ENCODE measurements around the gene TRMU. TPM values are rescaled to one million over a fixed set of nuclear protein-coding genes. Genes with fewer than 3 reads are reported as not detected.

Gene TRMU
- total and polyA plus RNA-seq, 2 experiments from 2014 or later: 38.0 to 40.9 TPM

GRCh38 chr22:46287873-46288751, 47.4 kb upstream of the TRMU start:
- H3K36me3 ChIP-seq (replicated peaks; ENCODE audit: insufficient read depth, low read depth): no peaks in the 10 kb centered on the region
- H3K9me2 ChIP-seq (replicated peaks; ENCODE audit: insufficient read depth): no peaks in the 10 kb centered on the region
- H3K4me1 ChIP-seq (ENCODE audit: insufficient read depth): no peaks in the 10 kb centered on the region
- TF ChIP-seq EZH2 (IDR thresholded peaks at IDR 0.05; ENCODE audit: borderline replicate concordance) (no peak), EZH2phosphoT487 (IDR thresholded peaks at IDR 0.05; ENCODE audit: low read depth, severe bottlenecking, unreplicated experiment) (no peak), CTCF (IDR thresholded peaks at IDR 0.05; ENCODE audit: poor library complexity) (no peak)
- H3K4me3 ChIP-seq: no peak overlapping the region
- DNase-seq (ENCODE audit: low spot score): no peak
- WGBS (ENCODE audit: low lambda C conversion rate, missing lambda C conversion rate): 92% methylated on average over 24 of the region's 24 CpGs
- no peaks in the 10 kb centered on the region for H3K27me3 ChIP-seq
- H3K9me3 ChIP-seq (ENCODE audit: low read depth): no peaks in the 10 kb centered on the region
- no peak overlapping the region for H3K4me2 ChIP-seq
- H2AFZ ChIP-seq: no peak overlapping the region
- H4K20me1 ChIP-seq (ENCODE audit: insufficient read depth, poor library complexity, severe bottlenecking): no peaks in the 10 kb centered on the region
- H3K79me2 ChIP-seq: no peaks in the 10 kb centered on the region
- no peak overlapping the region for H3K27ac ChIP-seq

- 96% methylated on average over 7 of the region's 7 CpGs for WGBS (ENCODE audit: low lambda C conversion rate, missing lambda C conversion rate)
- Histone ChIP-seq H3K27ac (no peak overlapping the region), H3K9me3 (ENCODE audit: low read depth) (no peaks in the 10 kb centered on the region)
Observed at GRCh38 chr22:46288846-46289243, 46.7 kb upstream of the TRMU start.

GRCh38 chr22:46289244-46289891, 46.1 kb upstream of the TRMU start:
- no peak overlapping the region for H2AFZ ChIP-seq
- TF ChIP-seq EZH2 (IDR thresholded peaks at IDR 0.05; ENCODE audit: borderline replicate concordance): no peak
- no peak for TF ChIP-seq CTCF (IDR thresholded peaks at IDR 0.05; ENCODE audit: poor library complexity)
- TF ChIP-seq EZH2phosphoT487 (IDR thresholded peaks at IDR 0.05; ENCODE audit: low read depth, severe bottlenecking, unreplicated experiment): no peak
- no peaks in the 10 kb centered on the region for H3K79me2 ChIP-seq
- H3K9me2 ChIP-seq (replicated peaks; ENCODE audit: insufficient read depth): no peaks in the 10 kb centered on the region
- WGBS (ENCODE audit: low lambda C conversion rate, missing lambda C conversion rate): 96% methylated on average over 32 of the region's 33 CpGs
- H3K36me3 ChIP-seq (replicated peaks; ENCODE audit: insufficient read depth, low read depth): no peaks in the 10 kb centered on the region
- no peaks in the 10 kb centered on the region for H4K20me1 ChIP-seq (ENCODE audit: insufficient read depth, poor library complexity, severe bottlenecking)
- H3K9me3 ChIP-seq (ENCODE audit: low read depth): no peaks in the 10 kb centered on the region
- no peak overlapping the region for H3K4me3 ChIP-seq
- no peaks in the 10 kb centered on the region for H3K4me1 ChIP-seq (ENCODE audit: insufficient read depth)
- no peaks in the 10 kb centered on the region for H3K27me3 ChIP-seq
- no peak overlapping the region for H3K4me2 ChIP-seq
- DNase-seq (ENCODE audit: low spot score): no peak
- H3K27ac ChIP-seq: no peak overlapping the region

More at GRCh38 chr22:46288846-46289243, 46.7 kb upstream of the TRMU start:
- no peak for DNase-seq (ENCODE audit: low spot score)
- no peaks in the 10 kb centered on the region for H4K20me1 ChIP-seq (ENCODE audit: insufficient read depth, poor library complexity, severe bottlenecking)
- no peak overlapping the region for H3K4me2 ChIP-seq
- no peak overlapping the region for H2AFZ ChIP-seq
- H3K79me2 ChIP-seq: no peaks in the 10 kb centered on the region
- no peaks in the 10 kb centered on the region for H3K4me1 ChIP-seq (ENCODE audit: insufficient read depth)
- H3K36me3 ChIP-seq (replicated peaks; ENCODE audit: insufficient read depth, low read depth): no peaks in the 10 kb centered on the region
- H3K9me2 ChIP-seq (replicated peaks; ENCODE audit: insufficient read depth): no peaks in the 10 kb centered on the region
- no peak overlapping the region for H3K4me3 ChIP-seq
- no peaks in the 10 kb centered on the region for H3K27me3 ChIP-seq
- TF ChIP-seq EZH2 (IDR thresholded peaks at IDR 0.05; ENCODE audit: borderline replicate concordance) (no peak), EZH2phosphoT487 (IDR thresholded peaks at IDR 0.05; ENCODE audit: low read depth, severe bottlenecking, unreplicated experiment) (no peak), CTCF (IDR thresholded peaks at IDR 0.05; ENCODE audit: poor library complexity) (no peak)

Data from hepatocyte (in vitro differentiated cells).